Central memory CD4-positive, alpha-beta T cell (primary cell): ENCODE measurements around the gene KRTAP4-6.
"Not testable (repeated sequence)": the region's sequence is repeated elsewhere in the genome, so short reads cannot be mapped to it uniquely, and the experiment has no call there.

Experiments
- DNase-seq: peaks from one replicate; pipeline ENCODE4 v3.0.0; 2022

Gene KRTAP4-6

DNA sequence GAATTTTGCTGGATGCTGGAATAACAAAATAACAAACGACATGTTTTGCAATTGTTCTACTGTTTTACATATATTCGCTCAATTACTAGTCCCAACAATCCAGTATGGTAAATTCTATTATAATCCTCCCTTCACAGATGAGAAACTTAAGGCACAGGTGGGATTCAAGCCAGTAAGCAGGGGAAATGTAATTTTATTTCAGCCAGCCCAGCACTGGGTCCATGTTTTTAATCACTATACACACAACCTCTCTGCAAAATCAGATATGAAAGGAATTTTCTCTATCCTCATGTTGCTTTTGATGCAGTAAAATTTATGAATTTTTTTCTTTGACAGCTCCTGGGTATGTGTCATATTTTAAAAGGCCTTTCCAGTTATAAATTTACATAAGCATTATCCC, 4.9 kb upstream of the KRTAP4-6 start:
- DNase-seq, result no peak

DNA sequence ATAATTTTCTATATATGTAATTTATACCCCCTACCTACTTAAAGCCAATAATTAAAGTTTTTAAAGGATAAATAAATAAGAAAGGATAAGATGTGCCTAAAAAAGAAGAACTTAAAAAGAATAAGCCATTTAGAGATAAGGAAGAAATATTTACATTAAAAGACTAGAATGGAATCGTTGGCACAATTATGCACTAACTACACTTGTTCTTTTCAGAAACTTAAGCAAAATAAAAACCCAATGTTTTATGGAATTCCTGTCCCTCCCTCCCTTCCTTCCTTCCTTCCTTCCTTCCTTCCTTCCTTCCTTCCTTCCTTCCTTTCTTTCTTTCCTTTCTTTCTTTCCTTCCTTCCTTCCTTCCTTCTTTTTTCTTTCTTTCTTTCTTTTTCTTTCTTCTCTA, 4.5 kb upstream of the KRTAP4-6 start:
- no peak for DNase-seq

DNA sequence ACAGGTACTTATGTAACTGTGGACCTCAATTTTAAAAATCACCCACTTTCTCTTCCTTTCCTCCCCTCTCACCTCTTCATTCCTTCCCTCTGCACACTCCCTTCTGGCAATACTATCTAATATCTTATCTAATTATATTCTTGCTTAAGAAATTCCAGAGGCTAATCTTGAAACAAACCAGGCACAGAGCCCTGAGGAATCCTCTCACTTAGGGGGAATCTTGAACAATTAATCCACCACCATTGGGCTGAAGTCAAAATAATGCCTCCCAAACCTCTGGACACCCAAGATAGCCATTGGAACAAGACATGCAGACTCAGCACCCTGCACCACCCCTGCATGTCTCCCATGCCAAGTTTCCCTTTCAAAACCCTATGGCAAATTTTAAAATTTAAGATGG, 1.0 kb upstream of the KRTAP4-6 start:
- DNase-seq, result no peak

DNA sequence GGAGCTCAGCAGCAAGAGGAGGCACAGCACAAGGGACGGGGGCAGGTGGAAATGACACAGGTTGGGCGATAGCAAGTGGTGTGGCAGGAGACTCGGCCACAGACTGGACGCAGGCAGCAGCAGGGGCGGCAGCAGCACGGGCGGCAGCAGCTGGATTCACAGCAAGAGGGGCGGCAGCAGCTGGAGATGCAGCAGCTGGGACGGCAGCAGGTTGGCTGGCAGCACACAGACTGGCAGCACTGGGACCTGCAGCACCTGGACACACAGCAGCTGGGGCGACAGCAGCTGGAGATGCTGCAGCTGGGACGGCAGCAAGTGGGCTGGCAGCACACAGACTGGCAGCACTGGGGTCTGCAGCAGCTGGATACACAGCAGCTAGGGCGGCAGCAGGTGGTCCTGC, 479 bp downstream of the KRTAP4-6 start:
- DNase-seq, result not testable (repeated sequence)

GRCh38 chr17:41133880-41134735, 6.2 kb downstream of the KRTAP4-6 start:
- no peak for DNase-seq

GRCh38 chr17:41131979-41132378, 8.4 kb downstream of the KRTAP4-6 start:
- no peak for DNase-seq

- no peak for DNase-seq
Observed at GRCh38 chr17:41127371-41127770, 13.0 kb downstream of the KRTAP4-6 start.

GRCh38 chr17:41126412-41126811, 13.9 kb downstream of the KRTAP4-6 start:
- DNase-seq, result no peak

GRCh38 chr17:41125064-41125463, 15.3 kb downstream of the KRTAP4-6 start:
- no peak for DNase-seq

DNA sequence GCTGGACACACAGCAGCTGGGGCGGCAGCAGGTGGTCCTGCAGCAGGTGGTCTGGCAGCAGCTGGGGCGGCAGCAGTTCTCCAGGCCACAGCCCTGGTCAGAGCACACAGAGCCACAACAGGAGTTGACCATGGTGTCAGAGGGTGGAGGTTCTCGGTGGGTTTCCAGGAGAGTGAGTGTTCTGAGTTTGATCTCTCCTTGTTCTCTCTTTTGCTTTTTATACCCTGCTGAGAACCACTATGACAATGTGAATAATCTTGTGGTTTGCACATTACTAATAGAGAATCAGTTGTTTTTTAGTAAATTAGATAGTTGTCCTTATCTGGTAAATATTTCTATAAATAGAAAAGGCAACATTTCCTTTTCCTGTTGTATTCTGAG, 16.4 kb downstream of the KRTAP4-6 start, which contains the start of gene KRTAP4-12:
TSS of gene KRTAP4-12 (minus strand) at position 192 of the 381 bp plus-strand sequence. CDS start at position 132, 60 bp downstream.
- not testable (repeated sequence) for DNase-seq

DNA sequence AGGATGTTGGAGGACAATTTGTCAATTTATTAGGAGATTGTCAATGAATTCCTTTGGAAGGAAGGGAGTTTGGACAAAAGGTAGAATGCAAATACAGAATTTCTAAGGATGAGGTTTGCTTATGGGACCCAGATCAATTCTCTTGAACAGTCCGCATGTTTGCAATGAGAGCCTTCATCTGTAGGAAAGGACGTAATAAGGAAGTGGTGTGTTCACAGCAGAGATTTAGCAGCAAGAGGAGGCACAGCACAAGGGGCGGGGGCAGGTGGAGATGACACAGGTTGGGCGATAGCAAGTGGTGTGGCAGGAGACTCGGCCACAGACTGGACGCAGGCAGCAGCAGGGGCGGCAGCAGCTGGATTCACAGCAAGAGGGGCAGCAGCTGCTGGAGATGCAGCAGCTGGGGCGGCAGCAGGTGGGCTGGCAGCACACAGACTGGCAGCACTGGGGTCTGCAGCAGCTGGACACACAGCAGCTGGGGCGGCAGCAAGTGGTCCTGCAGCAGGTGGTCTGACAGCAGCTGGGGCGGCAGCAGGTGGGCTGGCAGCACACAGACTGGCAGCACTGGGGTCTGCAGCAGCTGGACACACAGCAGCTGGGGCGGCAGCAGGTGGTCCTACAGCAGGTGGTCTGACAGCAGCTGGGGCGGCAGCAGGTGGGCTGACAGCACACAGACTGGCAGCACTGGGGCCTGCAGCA, 16.9 kb downstream of the KRTAP4-6 start:
- DNase-seq, result not testable (repeated sequence)

- DNase-seq, result no peak
Observed at GRCh38 chr17:41121742-41122141, 18.6 kb downstream of the KRTAP4-6 start.

GRCh38 chr17:41119696-41120690, 20.4 kb downstream of the KRTAP4-6 start:
- DNase-seq, result peak; percentile 20

- no peak for DNase-seq
Observed at GRCh38 chr17:41118721-41119120, 21.6 kb downstream of the KRTAP4-6 start.

- DNase-seq, result not testable (repeated sequence)
Observed at GRCh38 chr17:41117846-41118386, 22.4 kb downstream of the KRTAP4-6 start, which contains the start of gene KRTAP4-11. Gene KRTAP4-11 (minus strand): TSS chr17:41118373. CDS start chr17:41118315, 58 bp downstream.

DNA sequence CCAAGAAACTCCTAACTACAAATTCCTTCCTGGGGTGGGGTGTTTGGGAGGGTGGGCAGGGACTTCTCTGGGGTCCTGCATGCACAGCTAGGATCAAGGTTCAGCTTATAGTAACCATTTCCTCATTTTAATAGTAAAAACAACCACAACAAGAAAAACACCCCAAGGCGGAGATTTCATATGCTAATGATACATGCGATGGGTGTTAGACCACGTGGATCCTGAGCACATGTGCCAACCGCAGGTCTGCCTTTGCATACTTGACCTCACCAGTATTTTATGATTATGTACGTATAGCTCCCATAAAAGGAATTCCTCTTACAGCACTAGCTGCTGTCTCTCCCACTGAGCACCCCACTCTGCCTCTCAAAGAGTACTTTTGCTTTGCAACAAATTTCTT, 24.0 kb downstream of the KRTAP4-6 start:
- no peak for DNase-seq

GRCh38 chr17:41111151-41111885, 29.0 kb downstream of the KRTAP4-6 start:
- no peak for DNase-seq

GRCh38 chr17:41108728-41109386, 31.5 kb downstream of the KRTAP4-6 start:
- DNase-seq, result not testable (repeated sequence)

DNA sequence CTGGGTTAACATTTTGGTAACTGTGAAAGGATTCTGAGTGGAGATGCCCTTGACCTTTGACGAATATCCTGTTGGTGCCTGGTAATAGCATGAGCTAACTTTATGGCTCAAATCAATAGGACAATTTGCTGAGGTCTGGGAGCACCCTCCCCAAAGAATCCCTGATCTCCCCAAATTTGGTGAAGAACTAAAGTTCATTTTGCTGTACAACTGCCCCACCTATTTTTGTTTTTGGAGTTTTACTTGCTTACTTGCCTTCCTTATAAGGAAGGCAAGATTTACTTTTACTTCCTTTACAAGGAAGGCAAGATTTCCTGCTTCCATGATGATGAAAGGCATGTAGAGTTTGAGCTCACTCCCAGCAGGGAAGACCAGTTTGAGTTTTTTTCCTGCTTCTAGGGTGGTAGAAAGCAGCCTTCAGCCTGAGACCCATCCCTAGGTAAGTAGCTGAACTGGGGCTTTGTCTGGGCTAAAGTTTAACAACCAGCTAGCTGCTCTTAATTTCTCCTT, 32.3 kb downstream of the KRTAP4-6 start:
- DNase-seq, result no peak

GRCh38 chr17:41105347-41105746, 35.0 kb downstream of the KRTAP4-6 start, which contains the start of gene KRTAP4-9:
Gene KRTAP4-9 (plus strand): TSS chr17:41105389. CDS start chr17:41105389, 0 bp downstream.
- DNase-seq, result not testable (repeated sequence)
